ENCODE data around the gene TRIM23.

Gene TRIM23

GRCh38 chr5:65624025-65624570 is at the start of gene TRIM23:
TSS of gene TRIM23 (minus strand) at chr5:65624333. CDS start at chr5:65624274, 59 bp downstream.
- TF ChIP-seq CTCF (IDR thresholded peaks at IDR 0.05; ENCODE audit: control insufficient read depth, insufficient read depth, low read depth, low read length, missing control alignments) = no peak
- H3K4me3 ChIP-seq (ENCODE audit: control insufficient read depth, low read depth, low read length) = peak within 1 kb of the TSS; percentile 89
- DNase-seq (ENCODE audit: low read depth) = peak; percentile 76

- no peak for TF ChIP-seq CTCF (IDR thresholded peaks at IDR 0.05; ENCODE audit: control insufficient read depth, insufficient read depth, low read depth, low read length, missing control alignments)
- peak; percentile 27 for DNase-seq (ENCODE audit: low read depth)
Measured at GRCh38 chr5:65672796-65673195, 48.7 kb upstream of the TRIM23 start.

GRCh38 chr5:65668696-65669095 is 44.6 kb upstream of the TRIM23 start:
- no peak overlapping the region for H3K4me3 ChIP-seq (ENCODE audit: control insufficient read depth, low read depth, low read length)
- DNase-seq (ENCODE audit: low read depth) = no peak
- no peak for TF ChIP-seq CTCF (IDR thresholded peaks at IDR 0.05; ENCODE audit: control insufficient read depth, insufficient read depth, low read depth, low read length, missing control alignments)

More at GRCh38 chr5:65672796-65673195, 48.7 kb upstream of the TRIM23 start:
- no peak overlapping the region for H3K4me3 ChIP-seq (ENCODE audit: control insufficient read depth, low read depth, low read length)

- peak; percentile 47 for TF ChIP-seq CTCF (IDR thresholded peaks at IDR 0.05; ENCODE audit: control insufficient read depth, insufficient read depth, low read depth, low read length, missing control alignments)
- no peak overlapping the region for H3K4me3 ChIP-seq (ENCODE audit: control insufficient read depth, low read depth, low read length)
- DNase-seq (ENCODE audit: low read depth) = no peak
Measured at GRCh38 chr5:65663804-65664521, 39.8 kb upstream of the TRIM23 start.

GRCh38 chr5:65654713-65655112 is 30.6 kb upstream of the TRIM23 start:
- no peak for DNase-seq (ENCODE audit: low read depth)
- no peak overlapping the region for H3K4me3 ChIP-seq (ENCODE audit: control insufficient read depth, low read depth, low read length)
- no peak for TF ChIP-seq CTCF (IDR thresholded peaks at IDR 0.05; ENCODE audit: control insufficient read depth, insufficient read depth, low read depth, low read length, missing control alignments)

GRCh38 chr5:65651144-65651543 is 27.0 kb upstream of the TRIM23 start:
- no peak for DNase-seq (ENCODE audit: low read depth)
- H3K4me3 ChIP-seq (ENCODE audit: control insufficient read depth, low read depth, low read length) = no peak overlapping the region
- TF ChIP-seq CTCF (IDR thresholded peaks at IDR 0.05; ENCODE audit: control insufficient read depth, insufficient read depth, low read depth, low read length, missing control alignments) = no peak

All from AG09309 (cell line).